GM10248 (cell line): ENCODE results near the gene CEP85L.

Source experiments
- CTCF ChIA-PET: fragments of 300-600 bp; sonication (Branson Sonifier 250); formaldehyde crosslinking; extraction: SDS; loops from one replicate; lab custom pipeline; 2021; ENCODE audit warnings: antibody characterized with exemption; lab: Yijun Ruan, JAX
- POLR2A ChIA-PET: fragments of 350-650 bp; sonication (Branson Sonifier 250); formaldehyde crosslinking; extraction: SDS; loops from one replicate; lab custom pipeline; 2020; ENCODE audit warnings: antibody characterized with exemption; lab: Yijun Ruan, JAX
- DNase-seq: peaks from one replicate; pipeline ENCODE4 v3.0.0; 2012; ENCODE audit errors: extremely low spot score
- CTCF ChIP-seq: IDR thresholded peaks from 2 replicates; pipeline ENCODE4 v1.5.1; 2012; ENCODE audit warnings: mild to moderate bottlenecking, low read depth; ENCODE audit errors: extremely low read depth, missing control alignments, control extremely low read depth

The CEP85L gene

GRCh38 chr6:118652051-118652615 lies 742 bp upstream of the CEP85L start:
- DNase-seq = no peak
- POLR2A ChIA-PET = interaction anchor here (0.6 to 1.0 kb wide), 4 partner anchors 31 to 156 kb away, joined by 3 to 4 read pairs (median 3); no protein-coding TSS in a partner anchor
- CTCF ChIA-PET = interaction anchor here (0.9 to 1.4 kb wide), 5 partner anchors 8 to 124 kb away, joined by 3 to 5 read pairs (median 3); no protein-coding TSS in a partner anchor
- TF ChIP-seq CTCF = no peak

GRCh38 chr6:118650582-118651281 lies 659 bp downstream of the CEP85L start:
- no peak for TF ChIP-seq CTCF
- ChIA-PET CTCF (interaction anchor here (0.9 to 1.5 kb wide), 7 partner anchors 9 to 126 kb away, joined by 3 to 5 read pairs (median 3); no protein-coding TSS in a partner anchor), POLR2A (interaction anchor here (0.8 to 1.0 kb wide), 3 partner anchors 32 to 88 kb away, joined by 3 to 4 read pairs (median 3); no protein-coding TSS in a partner anchor)
- peak; percentile 46 for DNase-seq

GRCh38 chr6:118649918-118650581 lies 1.3 kb downstream of the CEP85L start:
- no peak for DNase-seq
- POLR2A ChIA-PET = no interaction called here
- TF ChIP-seq CTCF = no peak
- CTCF ChIA-PET = interaction anchor here (1.2 to 1.5 kb wide), 4 partner anchors 9 to 84 kb away, joined by 3 to 4 read pairs (median 3); no protein-coding TSS in a partner anchor

GRCh38 chr6:118648866-118649554 lies 2.4 kb downstream of the CEP85L start:
- DNase-seq = no peak
- no peak for TF ChIP-seq CTCF
- CTCF ChIA-PET = interaction anchor here (1.2 to 1.5 kb wide), 4 partner anchors 8 to 83 kb away, joined by 3 to 4 read pairs (median 3); no protein-coding TSS in a partner anchor
- POLR2A ChIA-PET = no interaction called here

- no peak for TF ChIP-seq CTCF
- CTCF ChIA-PET = interaction anchor here (1.3 kb wide), 1 partner anchor 82 kb away, joined by 4 read pairs; no protein-coding TSS in a partner anchor
- POLR2A ChIA-PET = no interaction called here
- no peak for DNase-seq
Measured at GRCh38 chr6:118646977-118647376, 4.4 kb downstream of the CEP85L start.

- no peak for TF ChIP-seq CTCF
- POLR2A ChIA-PET = no interaction called here
- CTCF ChIA-PET = no interaction called here
- DNase-seq = no peak
Measured at GRCh38 chr6:118645395-118645794, 6.0 kb downstream of the CEP85L start.
